Fibroblast of lung (primary cell): ENCODE measurements around the gene ACER1. TPM values are rescaled to one million over a fixed set of nuclear protein-coding genes. Genes with fewer than 3 reads are reported as not detected.

Experiments used
- DNase-seq, 2 donors: peaks; one replicate each; pipeline versions ENCODE4 v3.0.0 to v3.0.0-alpha.2; 2010; ENCODE audit warnings: low read depth in 2 of 2
- H2AFZ ChIP-seq: 2 replicates; pipeline ENCODE4 v1.5.1; 2012; ENCODE audit warnings: low read length, control low read depth, inconsistent platforms
- H3K27ac ChIP-seq: 2 replicates; pipeline ENCODE4 v1.5.1; 2011; ENCODE audit warnings: low read length, control low read depth; ENCODE audit not compliant: insufficient read depth
- H3K27me3 ChIP-seq: 2 replicates; pipeline ENCODE4 v1.5.1; 2011; ENCODE audit warnings: mild to moderate bottlenecking, low read length; ENCODE audit not compliant: control insufficient read depth, insufficient read depth
- H3K36me3 ChIP-seq: 2 replicates; pipeline ENCODE4 v1.5.1; 2011; ENCODE audit warnings: low read length; ENCODE audit not compliant: control insufficient read depth, insufficient read depth
- H3K4me1 ChIP-seq: 2 replicates; pipeline ENCODE4 v1.5.1; 2011; ENCODE audit warnings: low read length; ENCODE audit not compliant: control insufficient read depth, insufficient read depth; ENCODE audit errors: extremely low read depth
- H3K4me2 ChIP-seq: 2 replicates; pipeline ENCODE4 v1.5.1; 2011; ENCODE audit warnings: low read length, control low read depth; ENCODE audit not compliant: insufficient read depth; ENCODE audit errors: extremely low read depth
- H3K4me3 ChIP-seq, 4 experiments: fragments of 200-600 bp in 1 of 4; sonication (generic) in 1 of 4; replicated peaks in 1 of 4; 2 replicates each; pipeline ENCODE4 v1.5.1; 2011 to 2016; ENCODE audit warnings: low read length in 4 of 4, low read depth in 3 of 4, mild to moderate bottlenecking in 3 of 4, control low read depth in 2 of 4, inconsistent platforms in 1 of 4, mixed read lengths in 1 of 4; ENCODE audit not compliant: insufficient read depth in 1 of 4; ENCODE audit errors: control extremely low read depth in 1 of 4
- H3K79me2 ChIP-seq: 2 replicates; pipeline ENCODE4 v1.5.1; 2012; ENCODE audit warnings: mild to moderate bottlenecking, low read length, inconsistent platforms; ENCODE audit not compliant: control insufficient read depth, insufficient read depth
- H3K9ac ChIP-seq: 2 replicates; pipeline ENCODE4 v1.5.1; 2011; ENCODE audit warnings: mild to moderate bottlenecking, low read length, control low read depth; ENCODE audit not compliant: insufficient read depth
- H3K9me3 ChIP-seq: 2 replicates; pipeline ENCODE4 v1.5.1; 2012; ENCODE audit warnings: low read depth, low read length; ENCODE audit not compliant: control insufficient read depth, insufficient read depth
- H4K20me1 ChIP-seq: 2 replicates; pipeline ENCODE4 v1.5.1; 2011; ENCODE audit warnings: low read length; ENCODE audit not compliant: control insufficient read depth, insufficient read depth; ENCODE audit errors: extremely low read depth
- EZH2 ChIP-seq: IDR thresholded peaks from 2 replicates; pipeline ENCODE4 v1.5.1; 2012; ENCODE audit warnings: low read length, control low read depth, mild to moderate bottlenecking; ENCODE audit errors: missing control alignments
- polyA plus RNA-seq, 2 donors: library from polyadenylated mRNA; depleted of rRNA in 1 of 2; stranded (reverse) in 1 of 2; unstranded in 1 of 2; fragments of >200 nt; gene quantifications; 2 replicates each; pipeline ENCODE4 v1.2.1, GENCODE V29; 2011 to 2012; ENCODE audit warnings: missing spikeins in 1 of 2
- total RNA-seq: library from RNA; depleted of rRNA; stranded (reverse); fragments of >200 nt; gene quantifications from 2 replicates; pipeline ENCODE4 v1.2.1, GENCODE V29; 2014
- TF ChIP-seq, protein P1 (sequence below), 2 donors: IDR thresholded peaks in 1 of 2; conservative IDR thresholded peaks in 1 of 2; 1 replicate in 1 of 2; 2 replicates in 1 of 2; pipeline ENCODE4 v1.5.1; 2011 to 2012; ENCODE audit warnings: low read length in 2 of 2, control low read depth in 1 of 2, inconsistent platforms in 1 of 2, low read depth in 1 of 2, mild to moderate bottlenecking in 1 of 2

Gene ACER1
- total and polyA plus RNA-seq, 2 donors (not counting 1 experiment from before 2014, with no cell fraction given), result not detected

DNA sequence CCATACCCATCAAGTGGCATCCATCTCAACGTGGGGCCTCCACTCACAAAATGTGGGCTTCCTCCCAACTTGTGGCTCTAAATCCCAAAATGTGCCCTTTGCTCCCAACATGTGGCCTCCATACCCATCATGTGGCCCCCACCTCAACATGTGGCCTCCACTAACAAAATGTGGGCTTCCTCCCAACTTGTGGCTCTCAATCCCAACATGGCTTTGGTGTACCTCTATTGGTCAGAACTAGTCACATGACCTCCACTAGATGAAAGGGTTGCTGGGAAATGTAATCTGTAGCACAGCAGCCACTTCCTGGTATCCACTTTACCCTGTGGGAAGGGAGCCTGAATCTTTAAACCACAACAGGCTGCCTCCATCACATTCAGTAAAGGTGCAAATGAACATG, 10.1 kb upstream of the ACER1 start:
- no peak overlapping the region for H3K4me3 ChIP-seq
- no peak overlapping the region for H3K9ac ChIP-seq
- no peak for DNase-seq
- no peaks in the 10 kb centered on the region for H3K27me3 ChIP-seq
- H3K4me2 ChIP-seq, result no peak overlapping the region
- no peak overlapping the region for H2AFZ ChIP-seq
- H4K20me1 ChIP-seq, result no peaks in the 10 kb centered on the region
- H3K36me3 ChIP-seq, result no peaks in the 10 kb centered on the region
- no peak for TF ChIP-seq EZH2
- TF ChIP-seq, protein P1, sequence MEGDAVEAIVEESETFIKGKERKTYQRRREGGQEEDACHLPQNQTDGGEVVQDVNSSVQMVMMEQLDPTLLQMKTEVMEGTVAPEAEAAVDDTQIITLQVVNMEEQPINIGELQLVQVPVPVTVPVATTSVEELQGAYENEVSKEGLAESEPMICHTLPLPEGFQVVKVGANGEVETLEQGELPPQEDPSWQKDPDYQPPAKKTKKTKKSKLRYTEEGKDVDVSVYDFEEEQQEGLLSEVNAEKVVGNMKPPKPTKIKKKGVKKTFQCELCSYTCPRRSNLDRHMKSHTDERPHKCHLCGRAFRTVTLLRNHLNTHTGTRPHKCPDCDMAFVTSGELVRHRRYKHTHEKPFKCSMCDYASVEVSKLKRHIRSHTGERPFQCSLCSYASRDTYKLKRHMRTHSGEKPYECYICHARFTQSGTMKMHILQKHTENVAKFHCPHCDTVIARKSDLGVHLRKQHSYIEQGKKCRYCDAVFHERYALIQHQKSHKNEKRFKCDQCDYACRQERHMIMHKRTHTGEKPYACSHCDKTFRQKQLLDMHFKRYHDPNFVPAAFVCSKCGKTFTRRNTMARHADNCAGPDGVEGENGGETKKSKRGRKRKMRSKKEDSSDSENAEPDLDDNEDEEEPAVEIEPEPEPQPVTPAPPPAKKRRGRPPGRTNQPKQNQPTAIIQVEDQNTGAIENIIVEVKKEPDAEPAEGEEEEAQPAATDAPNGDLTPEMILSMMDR (conservative IDR thresholded peaks at IDR 0.05 in 1 of 2, IDR thresholded peaks at IDR 0.05 in 1 of 2; ENCODE audit: low read depth in 1 of 2, low read length in 2 of 2), result no peak
- H3K4me1 ChIP-seq, result no peaks in the 10 kb centered on the region
- H3K79me2 ChIP-seq, result no peaks in the 10 kb centered on the region
- H3K9me3 ChIP-seq, result no peaks in the 10 kb centered on the region
- no peak overlapping the region for H3K27ac ChIP-seq

DNA sequence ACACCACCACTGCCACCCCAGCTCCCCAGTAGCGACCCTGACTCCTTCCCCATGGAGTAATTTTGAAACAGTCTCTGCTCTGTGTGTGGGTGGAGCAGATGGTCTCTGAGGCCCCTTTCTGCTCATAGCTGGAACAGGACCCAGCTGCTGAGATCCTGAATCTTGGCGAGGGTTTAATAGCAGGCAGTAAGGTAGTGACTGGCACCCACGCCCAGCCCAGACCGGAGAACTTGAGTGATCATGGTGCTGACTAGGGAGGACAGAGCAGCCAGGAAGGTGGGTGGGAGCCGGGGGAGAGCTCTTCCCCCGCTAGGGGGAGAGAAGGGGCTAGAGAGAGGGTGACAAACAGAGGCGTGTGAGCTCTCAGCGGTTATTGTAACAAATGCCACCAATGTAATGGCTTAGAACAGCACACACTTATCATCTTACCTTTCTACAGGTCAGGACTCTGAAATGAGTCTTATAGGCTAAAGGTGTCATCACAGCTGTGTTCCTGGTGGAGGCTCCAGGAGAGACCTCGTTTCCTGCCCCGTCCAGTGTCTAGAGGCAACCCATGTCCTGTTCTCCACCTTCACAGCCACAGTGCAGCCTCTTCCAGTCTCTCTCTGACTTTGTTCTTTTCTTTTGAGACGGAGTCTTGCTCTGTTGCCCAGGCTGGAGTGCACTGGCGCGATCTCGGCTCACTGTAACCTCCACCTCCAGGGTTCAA, 7.2 kb upstream of the ACER1 start:
- H2AFZ ChIP-seq, result no peak overlapping the region

DNA sequence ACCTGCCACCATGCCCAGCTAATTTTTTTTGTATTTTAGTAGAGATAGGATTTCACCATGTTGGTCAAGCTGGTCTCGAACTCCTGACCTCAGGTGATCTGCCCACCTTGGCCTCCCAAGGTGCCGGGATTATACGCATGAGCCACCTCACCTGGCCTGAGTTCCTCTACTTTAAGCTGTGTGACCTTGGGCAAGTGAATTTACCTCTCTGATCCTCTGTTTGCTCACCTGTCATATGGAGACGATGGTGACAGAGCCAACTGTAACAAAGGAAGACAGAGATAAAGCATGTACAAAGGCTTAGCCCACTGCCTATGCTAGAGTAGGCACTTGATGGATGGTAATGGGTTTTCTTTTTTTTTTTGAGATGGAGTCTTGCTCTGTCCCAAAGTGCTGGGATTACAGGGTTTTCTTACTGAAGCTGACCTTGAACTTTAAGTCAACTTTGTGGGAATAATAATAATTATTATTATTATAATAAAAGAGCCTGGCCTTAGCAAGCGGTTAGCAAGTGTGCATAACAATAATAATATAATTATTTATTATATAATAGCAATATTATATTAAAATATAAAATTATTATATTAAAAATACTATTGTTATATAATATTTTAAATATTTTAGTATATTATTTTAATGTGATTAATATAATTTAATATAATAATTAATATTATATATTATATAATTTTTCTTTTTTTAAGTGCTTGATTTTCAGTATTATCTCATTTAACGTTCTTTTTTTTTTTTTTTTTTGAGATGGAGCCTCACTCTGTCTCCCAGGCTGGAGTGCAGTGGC, 1.3 kb upstream of the ACER1 start:
- Histone ChIP-seq H3K27ac (no peak overlapping the region), H4K20me1 (no peaks in the 10 kb centered on the region), H3K4me2 (no peak overlapping the region), H3K9ac (no peak overlapping the region), H3K9me3 (no peaks in the 10 kb centered on the region), H3K36me3 (no peaks in the 10 kb centered on the region), H3K79me2 (no peaks in the 10 kb centered on the region), H3K27me3 (no peaks in the 10 kb centered on the region), H2AFZ (no peak overlapping the region), H3K4me3 (no peak overlapping the region), H3K4me1 (no peaks in the 10 kb centered on the region)
- no peak for DNase-seq
- no peak for TF ChIP-seq EZH2
- TF ChIP-seq, protein P1 (conservative IDR thresholded peaks at IDR 0.05 in 1 of 2, IDR thresholded peaks at IDR 0.05 in 1 of 2; ENCODE audit: low read depth in 1 of 2, low read length in 2 of 2), result no peak

More for the DNA sequence above, 7.2 kb upstream of the ACER1 start:
- H3K27ac ChIP-seq, result no peak overlapping the region
- no peaks in the 10 kb centered on the region for H3K79me2 ChIP-seq
- no peak overlapping the region for H3K4me2 ChIP-seq
- H3K4me1 ChIP-seq, result no peaks in the 10 kb centered on the region
- H3K4me3 ChIP-seq, result no peak overlapping the region
- no peaks in the 10 kb centered on the region for H3K36me3 ChIP-seq
- no peaks in the 10 kb centered on the region for H3K9me3 ChIP-seq
- no peaks in the 10 kb centered on the region for H4K20me1 ChIP-seq
- no peaks in the 10 kb centered on the region for H3K27me3 ChIP-seq
- TF ChIP-seq, protein P1 (conservative IDR thresholded peaks at IDR 0.05 in 1 of 2, IDR thresholded peaks at IDR 0.05 in 1 of 2; ENCODE audit: low read depth in 1 of 2, low read length in 2 of 2), result no peak
- no peak for TF ChIP-seq EZH2
- no peak overlapping the region for H3K9ac ChIP-seq
- DNase-seq, result no peak
